Camera-type eye (tissue), 1 donor: ENCODE measurements around the gene NFU1. TPM values are rescaled to one million over a fixed set of nuclear protein-coding genes. Genes with fewer than 3 reads are reported as not detected.

Experiments
- total RNA-seq: library from RNA; depleted of rRNA; stranded (reverse); fragments of >200 nt; gene quantifications from one replicate; pipeline ENCODE4 v1.2.3, GENCODE V29; 2014

NFU1 gene
- total RNA-seq, result 42.3 TPM

GRCh38 chr2:69436938-69437750 lies at the start of gene NFU1:
Gene NFU1 (minus strand): TSS chr2:69437435. CDS start chr2:69437422, 13 bp downstream.

GRCh38 chr2:69386789-69387734 lies 50.2 kb downstream of the NFU1 start, which contains the start of gene GFPT1:
Gene GFPT1 (minus strand): TSS chr2:69387227. CDS start chr2:69387071, 156 bp downstream.

Other genes with a start within 250 kb of the NFU1 start
- 57.6 TPM for gene GFPT1, start 50.2 kb downstream of the NFU1 start, total RNA-seq
- 59.2 TPM for gene AAK1, start 206.3 kb upstream of the NFU1 start, total RNA-seq